PFSK-1 (cell line): ENCODE data around the gene RALB.

Source experiments
- POLR2AphosphoS5 ChIP-seq: IDR thresholded peaks from 2 replicates; pipeline ENCODE4 v1.6.1; 2012; ENCODE audit warnings: low read depth, mild to moderate bottlenecking, control low read depth, low read length, moderate library complexity
- SIN3A ChIP-seq: IDR thresholded peaks from 2 replicates; pipeline ENCODE4 v1.6.1; 2012; ENCODE audit warnings: mild to moderate bottlenecking, low read length, moderate library complexity, borderline replicate concordance; ENCODE audit not compliant: insufficient read depth
- TAF1 ChIP-seq: IDR thresholded peaks from 2 replicates; pipeline ENCODE4 v1.6.1; 2012; ENCODE audit warnings: low read length, control low read depth, borderline replicate concordance; ENCODE audit not compliant: insufficient read depth
- TF ChIP-seq, protein P1 (sequence below), 2 experiments: IDR thresholded peaks; 2 replicates each; pipeline versions ENCODE4 v1.6.1 to v1.8.0; 2011 to 2012; ENCODE audit warnings: low read depth in 2 of 2, low read length in 2 of 2, control low read depth in 1 of 2, inconsistent platforms in 1 of 2, mild to moderate bottlenecking in 1 of 2, moderate library complexity in 1 of 2; ENCODE audit not compliant: insufficient read depth in 1 of 2

DNA sequence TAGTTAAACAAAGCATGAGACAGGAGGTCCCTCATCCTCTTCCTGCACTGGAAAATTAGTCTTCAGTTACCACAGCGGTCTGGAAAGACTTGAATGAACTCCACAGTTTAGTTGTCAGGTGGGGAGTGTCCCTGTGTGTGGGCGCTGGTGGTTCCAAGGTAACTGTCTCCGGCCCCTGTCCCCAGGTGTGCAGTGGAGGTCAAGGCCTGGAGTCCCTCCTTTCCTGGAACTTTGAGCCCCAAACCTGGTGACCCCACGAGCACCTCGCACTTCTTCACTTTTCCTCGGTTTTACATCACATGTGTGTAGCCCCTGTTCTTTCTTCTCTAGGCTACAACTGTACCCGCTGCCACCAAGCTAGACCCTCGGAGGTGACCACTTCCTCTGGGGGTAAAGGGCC is 65.3 kb downstream of the RALB start:
- TF ChIP-seq, protein P1, sequence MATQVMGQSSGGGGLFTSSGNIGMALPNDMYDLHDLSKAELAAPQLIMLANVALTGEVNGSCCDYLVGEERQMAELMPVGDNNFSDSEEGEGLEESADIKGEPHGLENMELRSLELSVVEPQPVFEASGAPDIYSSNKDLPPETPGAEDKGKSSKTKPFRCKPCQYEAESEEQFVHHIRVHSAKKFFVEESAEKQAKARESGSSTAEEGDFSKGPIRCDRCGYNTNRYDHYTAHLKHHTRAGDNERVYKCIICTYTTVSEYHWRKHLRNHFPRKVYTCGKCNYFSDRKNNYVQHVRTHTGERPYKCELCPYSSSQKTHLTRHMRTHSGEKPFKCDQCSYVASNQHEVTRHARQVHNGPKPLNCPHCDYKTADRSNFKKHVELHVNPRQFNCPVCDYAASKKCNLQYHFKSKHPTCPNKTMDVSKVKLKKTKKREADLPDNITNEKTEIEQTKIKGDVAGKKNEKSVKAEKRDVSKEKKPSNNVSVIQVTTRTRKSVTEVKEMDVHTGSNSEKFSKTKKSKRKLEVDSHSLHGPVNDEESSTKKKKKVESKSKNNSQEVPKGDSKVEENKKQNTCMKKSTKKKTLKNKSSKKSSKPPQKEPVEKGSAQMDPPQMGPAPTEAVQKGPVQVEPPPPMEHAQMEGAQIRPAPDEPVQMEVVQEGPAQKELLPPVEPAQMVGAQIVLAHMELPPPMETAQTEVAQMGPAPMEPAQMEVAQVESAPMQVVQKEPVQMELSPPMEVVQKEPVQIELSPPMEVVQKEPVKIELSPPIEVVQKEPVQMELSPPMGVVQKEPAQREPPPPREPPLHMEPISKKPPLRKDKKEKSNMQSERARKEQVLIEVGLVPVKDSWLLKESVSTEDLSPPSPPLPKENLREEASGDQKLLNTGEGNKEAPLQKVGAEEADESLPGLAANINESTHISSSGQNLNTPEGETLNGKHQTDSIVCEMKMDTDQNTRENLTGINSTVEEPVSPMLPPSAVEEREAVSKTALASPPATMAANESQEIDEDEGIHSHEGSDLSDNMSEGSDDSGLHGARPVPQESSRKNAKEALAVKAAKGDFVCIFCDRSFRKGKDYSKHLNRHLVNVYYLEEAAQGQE (IDR thresholded peaks at IDR 0.05; ENCODE audit: insufficient read depth in 1 of 2, low read depth in 2 of 2, low read length in 2 of 2) = no peak
- TF ChIP-seq TAF1 = no peak
- no peak for TF ChIP-seq SIN3A
- TF ChIP-seq POLR2AphosphoS5 = no peak
